ENCODE data around the gene SLC9A2.

Gene SLC9A2

GRCh38 chr2:102630458-102630857 is 11.1 kb downstream of the SLC9A2 start:
- Histone ChIP-seq H2BK5ac (ENCODE audit: low read length) (no peak overlapping the region), H3K36me3 (replicated peaks in 1 of 2; ENCODE audit: control insufficient read depth in 2 of 2, insufficient read depth in 2 of 2, low read length in 2 of 2) (no peaks in the 10 kb centered on the region), H3K18ac (ENCODE audit: low read length) (no peak overlapping the region), H4K8ac (ENCODE audit: low read depth, low read length) (no peak overlapping the region), H3K9ac (ENCODE audit: low read depth, low read length, poor library complexity) (no peak overlapping the region), H2BK15ac (ENCODE audit: low read length) (no peak overlapping the region), H3K79me1 (ENCODE audit: low read depth, low read length) (no peaks in the 10 kb centered on the region), H3K14ac (ENCODE audit: low read length) (no peak overlapping the region), H3K4me1 (ENCODE audit: control insufficient read depth in 2 of 2, insufficient read depth in 1 of 2, low read depth in 1 of 2, low read length in 2 of 2) (no peaks in the 10 kb centered on the region), H3K4me3 (ENCODE audit: low read length in 2 of 2) (no peak overlapping the region), H4K91ac (ENCODE audit: low read depth, low read length, poor library complexity) (no peak overlapping the region), H2AK5ac (ENCODE audit: low read depth, low read length) (no peak overlapping the region), H3K9me3 (replicated peaks in 1 of 2; ENCODE audit: control insufficient read depth in 2 of 2, insufficient read depth in 1 of 2, low read depth in 1 of 2, low read length in 2 of 2) (no peaks in the 10 kb centered on the region), H3K23ac (ENCODE audit: low read depth, low read length, poor library complexity) (no peak overlapping the region), H3K27me3 (ENCODE audit: control insufficient read depth in 3 of 3, insufficient read depth in 3 of 3, low read depth in 1 of 3, low read length in 3 of 3) (no peaks in the 10 kb centered on the region), H3K27ac (replicated peaks; ENCODE audit: low read length) (no peak overlapping the region), H2AFZ (ENCODE audit: low read length) (no peak overlapping the region), H2BK120ac (ENCODE audit: low read depth, low read length) (no peak overlapping the region), H3K4ac (ENCODE audit: low read length) (no peak overlapping the region), H2BK12ac (ENCODE audit: low read length) (no peak overlapping the region), H3K4me2 (ENCODE audit: insufficient read depth, low read length, poor library complexity, severe bottlenecking) (no peak overlapping the region)
- no CpG with 5 or more reads among the region's 4 CpGs for WGBS, 2 donors (ENCODE audit: extremely low coverage in 2 of 2, insufficient read length in 2 of 2, insufficient replicate concordance in 1 of 2)
- DNase-seq (ENCODE audit: low spot score) = no peak

GRCh38 chr2:102632380-102633175 is 13.2 kb downstream of the SLC9A2 start:
- H3K4me3 ChIP-seq (ENCODE audit: low read length in 2 of 2) = no peak overlapping the region
- no peak overlapping the region for H3K14ac ChIP-seq (ENCODE audit: low read length)
- H3K4ac ChIP-seq (ENCODE audit: low read length) = no peak overlapping the region
- no peak overlapping the region for H4K91ac ChIP-seq (ENCODE audit: low read depth, low read length, poor library complexity)
- no peak overlapping the region for H3K4me2 ChIP-seq (ENCODE audit: insufficient read depth, low read length, poor library complexity, severe bottlenecking)
- no peaks in the 10 kb centered on the region for H3K9me3 ChIP-seq (replicated peaks in 1 of 2; ENCODE audit: control insufficient read depth in 2 of 2, insufficient read depth in 1 of 2, low read depth in 1 of 2, low read length in 2 of 2)
- H2BK120ac ChIP-seq (ENCODE audit: low read depth, low read length) = no peak overlapping the region
- no peak overlapping the region for H4K8ac ChIP-seq (ENCODE audit: low read depth, low read length)
- DNase-seq (ENCODE audit: low spot score) = no peak
- H3K27ac ChIP-seq (replicated peaks; ENCODE audit: low read length) = no peak overlapping the region
- no peaks in the 10 kb centered on the region for H3K4me1 ChIP-seq (ENCODE audit: control insufficient read depth in 2 of 2, insufficient read depth in 1 of 2, low read depth in 1 of 2, low read length in 2 of 2)
- H2BK5ac ChIP-seq (ENCODE audit: low read length) = no peak overlapping the region
- no peak overlapping the region for H3K9ac ChIP-seq (ENCODE audit: low read depth, low read length, poor library complexity)
- no CpG with 5 or more reads among the region's 4 CpGs for WGBS, 2 donors (ENCODE audit: extremely low coverage in 2 of 2, insufficient read length in 2 of 2, insufficient replicate concordance in 1 of 2)
- H2AK5ac ChIP-seq (ENCODE audit: low read depth, low read length) = no peak overlapping the region
- H3K36me3 ChIP-seq (replicated peaks in 1 of 2; ENCODE audit: control insufficient read depth in 2 of 2, insufficient read depth in 2 of 2, low read length in 2 of 2) = no peaks in the 10 kb centered on the region
- no peak overlapping the region for H2BK15ac ChIP-seq (ENCODE audit: low read length)
- no peak overlapping the region for H3K23ac ChIP-seq (ENCODE audit: low read depth, low read length, poor library complexity)
- no peaks in the 10 kb centered on the region for H3K27me3 ChIP-seq (ENCODE audit: control insufficient read depth in 3 of 3, insufficient read depth in 3 of 3, low read depth in 1 of 3, low read length in 3 of 3)
- H2AFZ ChIP-seq (ENCODE audit: low read length) = no peak overlapping the region
- no peak overlapping the region for H2BK12ac ChIP-seq (ENCODE audit: low read length)
- H3K79me1 ChIP-seq (ENCODE audit: low read depth, low read length) = no peaks in the 10 kb centered on the region
- H3K18ac ChIP-seq (ENCODE audit: low read length) = no peak overlapping the region

- H2BK12ac ChIP-seq (ENCODE audit: low read length) = no peak overlapping the region
- no peak overlapping the region for H4K91ac ChIP-seq (ENCODE audit: low read depth, low read length, poor library complexity)
- H2BK120ac ChIP-seq (ENCODE audit: low read depth, low read length) = no peak overlapping the region
- no peak overlapping the region for H3K9ac ChIP-seq (ENCODE audit: low read depth, low read length, poor library complexity)
- H3K23ac ChIP-seq (ENCODE audit: low read depth, low read length, poor library complexity) = no peak overlapping the region
- H2AK5ac ChIP-seq (ENCODE audit: low read depth, low read length) = no peak overlapping the region
- H3K27me3 ChIP-seq (ENCODE audit: control insufficient read depth in 3 of 3, insufficient read depth in 3 of 3, low read depth in 1 of 3, low read length in 3 of 3) = no peaks in the 10 kb centered on the region
- H3K18ac ChIP-seq (ENCODE audit: low read length) = no peak overlapping the region
- no peak overlapping the region for H3K4me2 ChIP-seq (ENCODE audit: insufficient read depth, low read length, poor library complexity, severe bottlenecking)
- H2BK15ac ChIP-seq (ENCODE audit: low read length) = no peak overlapping the region
- H3K4ac ChIP-seq (ENCODE audit: low read length) = no peak overlapping the region
- H3K79me1 ChIP-seq (ENCODE audit: low read depth, low read length) = no peaks in the 10 kb centered on the region
- no peaks in the 10 kb centered on the region for H3K36me3 ChIP-seq (replicated peaks in 1 of 2; ENCODE audit: control insufficient read depth in 2 of 2, insufficient read depth in 2 of 2, low read length in 2 of 2)
- H3K27ac ChIP-seq (replicated peaks; ENCODE audit: low read length) = no peak overlapping the region
- H2AFZ ChIP-seq (ENCODE audit: low read length) = no peak overlapping the region
- no peak for DNase-seq (ENCODE audit: low spot score)
- no peak overlapping the region for H3K14ac ChIP-seq (ENCODE audit: low read length)
- no peak overlapping the region for H2BK5ac ChIP-seq (ENCODE audit: low read length)
- no peak overlapping the region for H4K8ac ChIP-seq (ENCODE audit: low read depth, low read length)
- no peaks in the 10 kb centered on the region for H3K9me3 ChIP-seq (replicated peaks in 1 of 2; ENCODE audit: control insufficient read depth in 2 of 2, insufficient read depth in 1 of 2, low read depth in 1 of 2, low read length in 2 of 2)
- H3K4me1 ChIP-seq (ENCODE audit: control insufficient read depth in 2 of 2, insufficient read depth in 1 of 2, low read depth in 1 of 2, low read length in 2 of 2) = no peaks in the 10 kb centered on the region
- no peak overlapping the region for H3K4me3 ChIP-seq (ENCODE audit: low read length in 2 of 2)
- no CpG with 5 or more reads among the region's 6 CpGs for WGBS, 2 donors (ENCODE audit: extremely low coverage in 2 of 2, insufficient read length in 2 of 2, insufficient replicate concordance in 1 of 2)
Measured at GRCh38 chr2:102634831-102635241, 15.5 kb downstream of the SLC9A2 start.

GRCh38 chr2:102635317-102635716 is 16.0 kb downstream of the SLC9A2 start:
- Histone ChIP-seq H2BK5ac (ENCODE audit: low read length) (no peak overlapping the region), H3K27ac (replicated peaks; ENCODE audit: low read length) (no peak overlapping the region), H3K79me1 (ENCODE audit: low read depth, low read length) (no peaks in the 10 kb centered on the region), H3K9me3 (replicated peaks in 1 of 2; ENCODE audit: control insufficient read depth in 2 of 2, insufficient read depth in 1 of 2, low read depth in 1 of 2, low read length in 2 of 2) (no peaks in the 10 kb centered on the region), H2BK12ac (ENCODE audit: low read length) (no peak overlapping the region), H3K18ac (ENCODE audit: low read length) (no peak overlapping the region), H3K14ac (ENCODE audit: low read length) (no peak overlapping the region), H3K4me1 (ENCODE audit: control insufficient read depth in 2 of 2, insufficient read depth in 1 of 2, low read depth in 1 of 2, low read length in 2 of 2) (no peaks in the 10 kb centered on the region), H3K4me2 (ENCODE audit: insufficient read depth, low read length, poor library complexity, severe bottlenecking) (no peak overlapping the region), H3K4me3 (ENCODE audit: low read length in 2 of 2) (no peak overlapping the region), H4K8ac (ENCODE audit: low read depth, low read length) (no peak overlapping the region), H2BK15ac (ENCODE audit: low read length) (no peak overlapping the region), H2AFZ (ENCODE audit: low read length) (no peak overlapping the region), H3K4ac (ENCODE audit: low read length) (no peak overlapping the region), H3K36me3 (replicated peaks in 1 of 2; ENCODE audit: control insufficient read depth in 2 of 2, insufficient read depth in 2 of 2, low read length in 2 of 2) (no peaks in the 10 kb centered on the region), H3K9ac (ENCODE audit: low read depth, low read length, poor library complexity) (no peak overlapping the region), H3K23ac (ENCODE audit: low read depth, low read length, poor library complexity) (no peak overlapping the region), H3K27me3 (ENCODE audit: control insufficient read depth in 3 of 3, insufficient read depth in 3 of 3, low read depth in 1 of 3, low read length in 3 of 3) (no peaks in the 10 kb centered on the region), H2AK5ac (ENCODE audit: low read depth, low read length) (no peak overlapping the region), H4K91ac (ENCODE audit: low read depth, low read length, poor library complexity) (no peak overlapping the region), H2BK120ac (ENCODE audit: low read depth, low read length) (no peak overlapping the region)
- WGBS, 2 donors (ENCODE audit: extremely low coverage in 2 of 2, insufficient read length in 2 of 2, insufficient replicate concordance in 1 of 2) = no CpG with 5 or more reads among the region's 7 CpGs
- no peak for DNase-seq (ENCODE audit: low spot score)

All from neuronal stem cell (in vitro differentiated cells).